Prostate gland (tissue), 2 donors: ENCODE measurements around the gene SMG1. TPM values are rescaled to one million over a fixed set of nuclear protein-coding genes. Genes with fewer than 3 reads are reported as not detected.

Source experiments
- DNase-seq: peaks from one replicate; pipeline ENCODE4 v3.0.0-alpha.2; 2019; ENCODE audit warnings: low spot score
- H3K27ac ChIP-seq, 2 donors: fragments of 200-600 bp; sonication (generic); 2 replicates each; pipeline ENCODE4 v1.5.1; 2017 to 2019
- H3K27me3 ChIP-seq: fragments of 200-600 bp; sonication (generic); replicated peaks from 2 replicates; pipeline ENCODE4 v1.5.1; 2019; ENCODE audit not compliant: insufficient read depth
- H3K36me3 ChIP-seq, 2 donors: fragments of 200-600 bp; sonication (generic); 1 replicate in 1 of 2; 2 replicates in 1 of 2; pipeline versions ENCODE4 v1.5.1 to v1.8.1; 2017 to 2019
- H3K4me1 ChIP-seq: fragments of 200-600 bp; sonication (generic); replicated peaks from 2 replicates; pipeline ENCODE4 v1.5.1; 2019
- H3K4me3 ChIP-seq, 2 donors: fragments of 200-600 bp; sonication (generic); 2 replicates each; pipeline ENCODE4 v1.5.1; 2017 to 2019
- H3K9me3 ChIP-seq: fragments of 200-600 bp; sonication (generic); 2 replicates; pipeline ENCODE4 v1.5.1; 2017
- POLR2A ChIP-seq: fragments of 450-650 bp; IDR thresholded peaks from one replicate; pipeline ENCODE4 v1.6.1; 2016; ENCODE audit warnings: antibody characterized with exemption, mild to moderate bottlenecking
- POLR2AphosphoS5 ChIP-seq: sonication (generic); formaldehyde crosslinking; IDR thresholded peaks from one replicate; pipeline ENCODE4 v1.6.1; 2017; ENCODE audit warnings: antibody characterized with exemption
- WGBS: methylation state at CpG from one replicate; pipeline ENCODE4 v1.1.5; 2018; 5-methylcytosine and 5-hydroxymethylcytosine counted together
- intact Hi-C: fragments of 100-400 bp; cut with DNase I; formaldehyde crosslinking; loops from one replicate; pipeline ENCODE4 v1.14.2; 2022
- total RNA-seq, 2 donors: library from RNA; depleted of rRNA; stranded (reverse); fragments of >200 nt; gene quantifications; one replicate each; pipeline ENCODE4 v1.1.0, GENCODE V29; 2016
- TF ChIP-seq, protein P1 (sequence below), 4 experiments: fragments of 200-600 bp in 2 of 4; fragments of 450-650 bp in 2 of 4; sonication (generic) in 2 of 4; IDR thresholded peaks; 1 replicate in 3 of 4; 2 replicates in 1 of 4; pipeline ENCODE4 v1.5.1; 2016 to 2019; ENCODE audit warnings: antibody characterized with exemption in 4 of 4, mild to moderate bottlenecking in 2 of 4, moderate library complexity in 2 of 4

SMG1 gene
- total RNA-seq, 2 donors from 2014 or later, result 67.0 to 95.7 TPM

DNA sequence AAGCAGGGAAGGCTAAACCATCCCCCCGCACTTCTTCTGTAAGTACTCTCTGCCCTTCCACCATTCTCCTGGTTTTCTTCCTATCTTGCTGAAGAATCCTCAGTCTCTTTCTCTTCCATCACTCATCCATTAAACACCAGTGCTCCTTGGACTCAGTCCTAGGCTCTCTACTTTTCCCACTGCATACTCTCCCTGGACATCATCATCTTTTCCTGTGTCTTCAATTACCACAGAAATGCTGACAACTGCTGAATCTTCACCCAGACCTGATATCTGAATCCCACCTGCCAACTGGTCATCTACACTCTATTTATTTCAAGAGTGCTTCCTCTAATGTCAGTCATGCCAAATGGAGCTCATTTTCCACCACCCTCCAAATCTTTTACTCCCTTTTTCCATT lies 71.0 kb downstream of the SMG1 start:
- Histone ChIP-seq H3K27me3 (no peaks in the 10 kb centered on the region), H3K9me3 (no peaks in the 10 kb centered on the region), H3K4me3 (no peak overlapping the region), H3K36me3 (peaks cover 0 to 6% of the 10 kb centered on the region in 2 donors), H3K4me1 (no peaks in the 10 kb centered on the region), H3K27ac (no peak overlapping the region)
- no peak for DNase-seq
- 90% methylated on average over 1 of the region's 1 CpG for WGBS
- TF ChIP-seq, protein P1, sequence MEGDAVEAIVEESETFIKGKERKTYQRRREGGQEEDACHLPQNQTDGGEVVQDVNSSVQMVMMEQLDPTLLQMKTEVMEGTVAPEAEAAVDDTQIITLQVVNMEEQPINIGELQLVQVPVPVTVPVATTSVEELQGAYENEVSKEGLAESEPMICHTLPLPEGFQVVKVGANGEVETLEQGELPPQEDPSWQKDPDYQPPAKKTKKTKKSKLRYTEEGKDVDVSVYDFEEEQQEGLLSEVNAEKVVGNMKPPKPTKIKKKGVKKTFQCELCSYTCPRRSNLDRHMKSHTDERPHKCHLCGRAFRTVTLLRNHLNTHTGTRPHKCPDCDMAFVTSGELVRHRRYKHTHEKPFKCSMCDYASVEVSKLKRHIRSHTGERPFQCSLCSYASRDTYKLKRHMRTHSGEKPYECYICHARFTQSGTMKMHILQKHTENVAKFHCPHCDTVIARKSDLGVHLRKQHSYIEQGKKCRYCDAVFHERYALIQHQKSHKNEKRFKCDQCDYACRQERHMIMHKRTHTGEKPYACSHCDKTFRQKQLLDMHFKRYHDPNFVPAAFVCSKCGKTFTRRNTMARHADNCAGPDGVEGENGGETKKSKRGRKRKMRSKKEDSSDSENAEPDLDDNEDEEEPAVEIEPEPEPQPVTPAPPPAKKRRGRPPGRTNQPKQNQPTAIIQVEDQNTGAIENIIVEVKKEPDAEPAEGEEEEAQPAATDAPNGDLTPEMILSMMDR (IDR thresholded peaks at IDR 0.05), result no peak
- TF ChIP-seq POLR2AphosphoS5 (no peak), POLR2A (no peak)
- intact Hi-C loops, result no loop called here

DNA sequence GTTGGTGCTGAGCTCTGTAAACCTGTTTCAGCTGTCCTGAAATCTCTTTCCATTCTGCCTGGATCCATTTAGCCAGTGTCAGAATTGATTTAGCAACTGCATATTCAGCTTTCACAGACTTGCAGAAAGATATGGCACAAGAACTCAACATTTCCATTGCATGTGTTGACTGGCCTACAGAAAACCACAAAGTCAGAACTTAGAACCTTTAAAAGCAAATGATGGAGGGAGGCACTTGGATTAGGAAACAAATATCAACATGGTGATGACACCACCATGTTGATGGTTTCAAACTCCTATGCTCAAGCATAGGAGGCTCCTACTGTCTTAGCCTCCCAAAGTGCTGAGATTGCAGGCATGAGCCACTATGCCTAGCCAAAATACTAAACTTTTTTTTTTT lies 72.5 kb downstream of the SMG1 start:
- TF ChIP-seq POLR2AphosphoS5 (no peak), POLR2A (no peak)
- TF ChIP-seq, protein P1 (IDR thresholded peaks at IDR 0.05), result no peak

DNA sequence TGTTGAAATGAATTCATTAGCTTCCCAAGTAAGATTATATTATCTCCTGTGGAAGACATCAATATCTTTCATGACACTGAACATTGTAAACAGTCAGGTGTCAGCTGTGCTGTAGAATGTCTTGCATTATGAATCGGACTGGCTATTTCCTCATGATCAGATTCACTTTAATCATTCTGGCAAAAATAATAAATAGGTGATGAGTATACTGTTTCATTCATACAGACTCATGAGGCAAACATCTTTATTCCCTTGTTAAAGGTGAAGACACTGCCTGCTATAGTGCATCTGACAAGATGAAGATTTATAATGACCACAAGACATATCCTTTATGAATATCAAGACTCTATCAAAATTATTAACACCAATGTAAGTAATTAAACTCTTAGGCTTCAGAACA lies 73.6 kb downstream of the SMG1 start:
- Histone ChIP-seq H3K27me3 (no peaks in the 10 kb centered on the region), H3K4me1 (no peaks in the 10 kb centered on the region), H3K9me3 (no peaks in the 10 kb centered on the region), H3K36me3 (peaks cover 0 to 9% of the 10 kb centered on the region in 2 donors), H3K4me3 (no peak overlapping the region), H3K27ac (no peak overlapping the region)
- TF ChIP-seq POLR2A (no peak), POLR2AphosphoS5 (no peak)
- TF ChIP-seq, protein P1 (IDR thresholded peaks at IDR 0.05), result no peak
- intact Hi-C loops, result no loop called here
- WGBS, result 82% methylated on average over 1 of the region's 1 CpG
- no peak for DNase-seq

More for the DNA sequence above, 72.5 kb downstream of the SMG1 start:
- Histone ChIP-seq H3K4me1 (no peaks in the 10 kb centered on the region), H3K27ac (no peak overlapping the region), H3K36me3 (peaks cover 0 to 9% of the 10 kb centered on the region in 2 donors), H3K9me3 (no peaks in the 10 kb centered on the region), H3K27me3 (no peaks in the 10 kb centered on the region), H3K4me3 (no peak overlapping the region)
- intact Hi-C loops, result no loop called here
- DNase-seq, result no peak

DNA sequence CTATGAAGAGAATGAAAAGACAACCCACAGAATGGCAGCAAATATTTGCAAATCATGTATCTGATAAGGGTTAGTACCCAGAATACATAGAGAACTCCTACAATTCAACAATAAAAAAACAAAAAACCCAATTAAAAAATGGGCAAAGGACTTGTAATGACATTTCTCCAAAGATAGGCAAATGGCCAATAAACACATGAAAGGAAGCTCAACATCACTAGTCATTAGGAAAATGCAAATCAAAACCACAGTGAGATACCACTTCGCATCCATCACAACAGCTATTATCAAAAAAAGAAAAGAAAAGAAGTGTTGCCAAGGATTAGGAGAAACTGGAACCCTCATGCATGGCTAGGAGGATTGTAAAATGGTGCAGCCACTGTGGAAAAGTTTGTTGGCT lies 79.8 kb downstream of the SMG1 start:
- Histone ChIP-seq H3K4me3 (no peak overlapping the region), H3K27ac (no peak overlapping the region), H3K9me3 (no peaks in the 10 kb centered on the region), H3K27me3 (no peaks in the 10 kb centered on the region), H3K36me3 (peaks cover 0 to 9% of the 10 kb centered on the region in 2 donors), H3K4me1 (no peaks in the 10 kb centered on the region)
- TF ChIP-seq, protein P1 (IDR thresholded peaks at IDR 0.05), result no peak
- TF ChIP-seq POLR2AphosphoS5 (no peak), POLR2A (no peak)
- WGBS, result 86% methylated on average over 1 of the region's 1 CpG
- DNase-seq, result no peak
- intact Hi-C loops, result no loop called here

DNA sequence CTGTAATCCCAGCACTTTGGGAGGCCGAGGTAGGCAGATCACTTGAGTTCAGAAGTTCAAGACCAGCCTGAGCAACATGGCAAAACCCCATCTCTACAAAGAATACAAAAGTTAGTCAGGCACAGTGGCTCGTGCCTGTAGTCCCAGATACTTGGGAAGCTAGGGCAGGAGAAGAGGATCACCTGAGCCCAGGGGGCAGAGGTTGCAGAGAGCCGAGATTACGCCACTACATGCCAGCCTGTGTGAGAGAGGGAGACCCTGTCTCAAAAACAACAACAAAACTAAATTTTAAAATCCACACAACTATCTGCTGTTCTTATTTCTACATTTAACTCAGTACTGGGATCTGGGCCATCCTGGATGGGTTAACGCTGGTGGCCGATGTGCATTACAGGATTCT lies 83.6 kb downstream of the SMG1 start:
- TF ChIP-seq, protein P1 (IDR thresholded peaks at IDR 0.05), result no peak
- TF ChIP-seq POLR2A (no peak), POLR2AphosphoS5 (no peak)
- H3K27ac ChIP-seq, result no peak overlapping the region
- intact Hi-C loops, result no loop called here
- H3K36me3 ChIP-seq, result peaks cover 0 to 6% of the 10 kb centered on the region in 2 donors
- no peaks in the 10 kb centered on the region for H3K27me3 ChIP-seq
- WGBS, result 90% methylated on average over 6 of the region's 6 CpGs
- no peaks in the 10 kb centered on the region for H3K9me3 ChIP-seq
- H3K4me1 ChIP-seq, result no peaks in the 10 kb centered on the region
- DNase-seq, result no peak
- no peak overlapping the region for H3K4me3 ChIP-seq
